MM.1S (cell line): ENCODE results near the gene AGTRAP.

Source experiments
- EZH2 ChIP-seq: fragments of 300-600 bp; sonication (generic); optimal IDR thresholded peaks from 2 replicates; pipeline ENCODE3; 2017; ENCODE audit warnings: low read depth, mild to moderate bottlenecking, antibody characterized with exemption, low read length, mixed read lengths
- EZH2phosphoT487 ChIP-seq: fragments of 300-600 bp; sonication (generic); IDR thresholded peaks from 2 replicates; pipeline ENCODE4 v1.6.1; 2018; ENCODE audit warnings: antibody characterized with exemption, low read length
- TF ChIP-seq, protein P1 (sequence below): fragments of 300-600 bp; sonication (generic); IDR thresholded peaks from 2 replicates; pipeline ENCODE4 v1.5.1; 2016; ENCODE audit warnings: antibody characterized with exemption, low read length, mixed read lengths

- TF ChIP-seq, protein P1, sequence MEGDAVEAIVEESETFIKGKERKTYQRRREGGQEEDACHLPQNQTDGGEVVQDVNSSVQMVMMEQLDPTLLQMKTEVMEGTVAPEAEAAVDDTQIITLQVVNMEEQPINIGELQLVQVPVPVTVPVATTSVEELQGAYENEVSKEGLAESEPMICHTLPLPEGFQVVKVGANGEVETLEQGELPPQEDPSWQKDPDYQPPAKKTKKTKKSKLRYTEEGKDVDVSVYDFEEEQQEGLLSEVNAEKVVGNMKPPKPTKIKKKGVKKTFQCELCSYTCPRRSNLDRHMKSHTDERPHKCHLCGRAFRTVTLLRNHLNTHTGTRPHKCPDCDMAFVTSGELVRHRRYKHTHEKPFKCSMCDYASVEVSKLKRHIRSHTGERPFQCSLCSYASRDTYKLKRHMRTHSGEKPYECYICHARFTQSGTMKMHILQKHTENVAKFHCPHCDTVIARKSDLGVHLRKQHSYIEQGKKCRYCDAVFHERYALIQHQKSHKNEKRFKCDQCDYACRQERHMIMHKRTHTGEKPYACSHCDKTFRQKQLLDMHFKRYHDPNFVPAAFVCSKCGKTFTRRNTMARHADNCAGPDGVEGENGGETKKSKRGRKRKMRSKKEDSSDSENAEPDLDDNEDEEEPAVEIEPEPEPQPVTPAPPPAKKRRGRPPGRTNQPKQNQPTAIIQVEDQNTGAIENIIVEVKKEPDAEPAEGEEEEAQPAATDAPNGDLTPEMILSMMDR: no peak
- TF ChIP-seq EZH2phosphoT487 (no peak), EZH2 (no peak)
Observed at GRCh38 chr1:11794446-11795237, 58.7 kb downstream of the AGTRAP start.
